ACHN (cell line): Measurements from ENCODE around the gene RXRB.
"Not testable (repeated sequence)": the region's sequence is repeated elsewhere in the genome, so short reads cannot be mapped to it uniquely, and the experiment has no call there.

Source experiments
- DNase-seq: peaks from one replicate; pipeline ENCODE4 v3.0.0-alpha.2; 2015
- in situ Hi-C: cut with HindIII; loops from 2 replicates; pipeline ENCODE4 v1.10.0; 2017; ENCODE audit warnings: low sequenced_read_pairs, low pct_ligation_motif_present, low pct_unique_long_range_greater_than_20kb

The RXRB gene

GRCh38 chr6:33168284-33168601, 32.2 kb downstream of the RXRB start:
- in situ Hi-C loops = no loop called here

DNA sequence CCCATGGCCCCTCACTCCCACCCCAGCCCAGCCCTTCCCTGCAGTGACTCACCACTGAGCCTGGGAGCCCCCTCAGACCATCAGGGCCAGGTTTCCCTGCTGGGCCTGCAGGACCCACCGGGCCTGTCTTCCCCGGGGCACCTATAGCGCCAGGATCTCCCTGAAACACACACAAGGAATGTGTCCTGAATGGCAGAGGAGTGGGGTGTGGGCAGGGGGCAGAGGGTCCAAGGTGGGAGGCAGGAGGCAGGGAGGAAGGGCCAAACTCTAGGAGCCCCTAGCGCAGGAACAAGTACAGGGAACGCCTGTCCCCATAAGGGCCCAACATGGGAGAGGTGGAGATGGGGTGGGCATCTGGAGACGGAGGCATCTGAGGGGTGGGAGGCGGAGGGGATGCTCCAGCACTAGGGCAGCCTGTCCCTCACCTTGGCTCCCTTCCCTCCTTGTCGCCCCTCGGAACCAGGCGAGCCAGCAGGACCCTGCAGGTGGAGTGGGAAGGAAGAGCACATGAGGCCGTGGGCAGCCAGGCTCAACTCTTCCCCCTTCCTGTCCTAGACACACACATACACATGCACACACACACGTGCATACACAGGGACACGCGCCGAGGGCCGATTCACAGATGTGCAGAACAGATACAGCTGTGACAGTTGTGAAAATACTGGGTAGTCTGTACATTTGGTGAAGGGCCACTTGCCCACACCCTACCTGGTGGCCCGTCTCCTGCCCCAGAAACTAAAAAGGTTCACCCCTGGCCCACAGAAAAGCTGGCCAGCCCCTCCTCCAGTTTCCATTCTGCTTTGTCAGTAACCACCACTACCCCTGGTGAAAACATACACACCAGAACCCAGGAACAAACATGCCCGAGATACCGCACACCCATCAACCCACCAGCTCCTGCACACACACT, 32.8 kb downstream of the RXRB start:
- in situ Hi-C loops = no loop called here
- DNase-seq = no peak

More at GRCh38 chr6:33168284-33168601, 32.2 kb downstream of the RXRB start:
- DNase-seq = no peak

DNA sequence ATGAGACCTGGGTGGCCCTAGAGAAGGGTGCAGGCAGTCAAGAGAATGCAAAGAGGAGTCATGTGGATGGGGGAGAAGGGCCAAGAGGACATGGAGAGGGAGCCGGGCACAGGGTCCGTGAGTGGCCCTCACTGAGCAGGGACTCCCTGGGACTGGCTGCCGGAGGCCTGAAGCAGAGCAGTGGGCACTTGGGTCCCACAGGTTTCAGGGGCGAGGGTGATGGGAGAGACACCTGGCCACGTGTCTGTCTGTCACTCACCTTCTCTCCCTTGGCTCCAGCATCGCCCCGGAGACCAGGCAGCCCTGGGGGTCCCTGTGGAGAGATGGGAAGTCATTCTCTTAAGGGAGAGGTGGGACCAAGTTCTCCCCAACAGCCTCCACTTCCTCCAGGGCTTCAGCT, 33.7 kb downstream of the RXRB start:
- DNase-seq = no peak
- in situ Hi-C loops = no loop called here

- no peak for DNase-seq
- in situ Hi-C loops = no loop called here
These were observed 34.1 kb downstream of the RXRB start for GRCh38 chr6:33166363-33166762.

- no peak for DNase-seq
- in situ Hi-C loops = no loop called here
These were observed 34.7 kb downstream of the RXRB start for GRCh38 chr6:33165581-33166258.

GRCh38 chr6:33164665-33165373, 35.6 kb downstream of the RXRB start:
- in situ Hi-C loops = no loop called here
- DNase-seq = no peak

- in situ Hi-C loops = no loop called here
- no peak for DNase-seq
These were observed 36.3 kb downstream of the RXRB start for GRCh38 chr6:33164176-33164575.

DNA sequence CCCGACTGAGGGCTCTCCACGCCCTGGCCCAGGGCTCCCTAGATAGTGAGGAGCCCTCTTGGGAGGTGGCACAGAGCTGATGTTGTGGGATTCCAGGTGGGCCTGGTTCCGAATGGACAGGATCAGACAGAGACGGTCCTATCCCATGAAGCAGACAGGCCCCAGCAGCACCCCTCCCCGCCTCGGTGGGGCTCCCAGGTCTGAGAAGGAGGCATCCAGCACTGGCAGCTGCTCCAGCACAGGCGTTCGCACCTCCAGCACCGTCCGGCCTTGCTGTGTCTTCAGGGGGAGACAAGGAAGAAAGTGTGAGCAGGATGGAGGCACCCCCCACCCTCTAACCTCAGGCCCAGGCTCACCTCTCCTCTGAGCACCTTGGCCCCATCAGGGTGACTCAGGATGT, 36.9 kb downstream of the RXRB start:
- no peak for DNase-seq
- in situ Hi-C loops = no loop called here

DNA sequence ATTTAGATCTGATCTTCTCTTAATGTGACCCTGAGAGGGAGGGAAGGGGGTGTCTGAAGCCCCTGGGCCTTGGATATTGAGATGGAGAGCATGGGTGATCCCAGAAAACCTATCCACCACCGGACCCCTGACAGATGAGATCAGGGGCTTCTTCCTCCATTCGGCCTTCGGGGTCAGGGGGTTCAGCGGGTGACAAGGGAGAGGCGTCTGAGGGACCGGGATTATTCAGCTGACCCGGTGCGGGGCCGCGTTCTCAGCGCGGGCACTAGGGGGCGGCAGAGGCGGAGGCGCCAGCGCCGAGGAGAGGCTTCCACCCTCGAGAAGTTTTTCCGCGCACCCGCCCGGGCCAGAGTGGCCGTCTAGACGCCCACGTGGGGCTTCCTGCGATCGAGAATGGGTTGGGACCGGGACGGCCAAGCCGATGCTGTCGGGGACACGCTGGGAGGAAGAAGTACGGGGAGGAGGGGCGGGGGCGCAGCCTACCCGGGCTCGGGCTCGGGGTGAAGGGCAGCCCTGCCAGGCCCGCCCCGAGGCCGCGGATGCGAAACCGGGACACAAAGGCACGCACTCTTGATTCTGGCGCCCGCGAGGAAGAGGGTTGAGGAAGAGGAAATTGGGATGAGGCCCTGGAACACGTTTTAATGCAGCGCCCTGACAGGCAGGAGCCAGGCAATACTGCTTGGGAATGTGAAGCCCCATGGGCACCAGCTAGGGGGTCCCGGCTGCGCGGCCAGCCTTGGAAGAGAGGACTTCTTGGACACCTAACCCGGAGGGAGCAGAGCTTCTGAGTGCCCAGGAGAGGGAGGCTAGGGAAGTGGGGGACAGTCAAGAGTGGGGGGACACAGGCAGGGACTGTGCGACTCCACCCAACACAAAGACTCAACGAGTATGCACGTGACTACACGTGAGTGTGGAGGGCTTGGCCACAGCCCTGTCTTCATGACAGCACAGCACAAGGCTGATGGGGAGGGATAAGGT, 38.8 kb downstream of the RXRB start:
- DNase-seq = peak; percentile 66
- in situ Hi-C loops = no loop called here

GRCh38 chr6:33160728-33161344, 39.6 kb downstream of the RXRB start:
- DNase-seq = peak; percentile 85
- in situ Hi-C loops = no loop called here

GRCh38 chr6:33160096-33160495, 40.4 kb downstream of the RXRB start:
- in situ Hi-C loops = no loop called here

DNA sequence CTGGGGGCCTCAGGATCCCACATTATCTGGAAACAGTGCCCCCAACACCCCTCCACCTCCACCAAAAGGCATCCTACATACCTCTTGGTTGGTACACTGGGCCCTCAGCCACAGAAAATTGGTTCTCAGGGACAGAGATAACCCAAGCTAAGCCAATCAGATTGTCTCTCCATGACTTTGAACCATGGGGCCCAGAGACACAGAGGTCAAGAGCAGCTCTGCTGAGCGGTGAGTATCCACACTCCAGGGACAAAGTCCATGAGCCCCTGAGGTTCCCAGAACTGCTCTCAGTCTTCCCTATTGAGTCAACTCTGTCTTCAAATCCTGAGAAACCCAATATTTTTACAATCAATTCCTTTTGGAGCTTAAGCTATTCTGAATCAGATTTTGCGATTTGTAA, 43.5 kb downstream of the RXRB start:
- in situ Hi-C loops = no loop called here
- no peak for DNase-seq

More at GRCh38 chr6:33160096-33160495, 40.4 kb downstream of the RXRB start:
- no peak for DNase-seq

- no peak for DNase-seq
- in situ Hi-C loops = no loop called here
These were observed 43.9 kb downstream of the RXRB start for GRCh38 chr6:33156561-33156960.

GRCh38 chr6:33154349-33154748, 46.1 kb downstream of the RXRB start:
- in situ Hi-C loops = no loop called here
- no peak for DNase-seq

GRCh38 chr6:33151050-33151449, 49.4 kb downstream of the RXRB start:
- in situ Hi-C loops = no loop called here
- DNase-seq = no peak

DNA sequence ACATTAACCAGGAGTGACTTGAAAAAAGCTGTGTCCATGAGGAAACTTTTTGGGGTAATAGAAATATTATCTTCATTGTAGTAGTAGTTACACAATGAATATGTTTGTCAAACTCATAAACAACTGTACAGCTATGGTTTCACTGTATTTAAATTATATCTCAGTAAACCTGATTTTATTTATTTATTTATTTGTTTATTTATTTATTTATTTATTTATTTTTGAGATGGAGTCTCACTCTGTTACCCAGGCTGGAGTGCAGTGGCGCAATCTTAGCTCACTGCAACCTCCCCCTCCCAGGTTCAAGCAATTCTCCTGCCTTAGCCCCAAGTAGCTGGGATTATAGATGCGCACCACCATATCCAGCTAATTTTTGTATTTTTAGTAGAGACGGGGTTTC, 49.9 kb downstream of the RXRB start:
- in situ Hi-C loops = not testable (repeated sequence)

DNA sequence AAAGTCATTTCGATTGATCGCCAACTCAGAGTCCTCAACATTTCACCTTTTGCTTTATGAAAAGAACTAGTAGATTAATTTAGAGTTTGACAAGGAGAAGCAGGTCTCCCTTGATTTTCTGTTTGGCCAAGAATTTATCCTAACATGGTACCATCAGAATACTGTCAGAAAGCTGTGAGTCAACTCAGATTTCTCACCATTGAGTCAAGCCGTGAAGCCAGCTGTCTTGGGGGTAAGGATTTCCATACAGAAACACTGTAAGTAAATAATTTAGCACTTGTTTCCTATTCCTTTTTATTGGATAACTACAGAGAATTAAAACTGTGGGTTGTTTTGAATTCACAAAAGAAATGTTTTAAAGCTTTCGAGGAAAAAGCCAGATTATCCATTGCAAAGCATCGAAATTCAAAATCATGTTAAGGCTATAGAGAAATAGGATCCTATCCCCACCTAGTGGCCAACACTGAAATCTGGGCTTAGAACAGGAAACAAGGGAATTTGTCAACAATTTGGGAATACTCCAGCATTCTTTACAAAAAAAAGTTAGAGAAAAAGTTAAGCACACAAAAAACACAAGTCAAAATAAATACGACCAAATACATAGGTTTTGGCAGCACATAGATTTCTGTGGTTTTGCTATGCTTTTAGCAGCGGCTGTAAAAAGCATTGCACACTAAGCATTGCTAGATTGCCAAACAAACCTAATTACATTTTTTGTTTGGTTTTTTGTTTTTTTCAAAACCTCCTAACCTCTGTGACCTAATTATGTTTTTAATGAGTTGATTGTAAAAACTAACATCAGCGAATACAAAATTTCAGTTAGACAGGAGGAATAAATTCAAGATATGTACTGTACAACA, 52.4 kb downstream of the RXRB start:
- peak; percentile 59 for DNase-seq

More for the DNA sequence above, 49.9 kb downstream of the RXRB start:
- not testable (repeated sequence) for DNase-seq

More for the DNA sequence above, 52.4 kb downstream of the RXRB start:
- in situ Hi-C loops = no loop called here
